Measurements from ENCODE around the gene RFTN1. TPM values are rescaled to one million over a fixed set of nuclear protein-coding genes. Genes with fewer than 3 reads are reported as not detected.
A peak's percentile ranks its signal among the peaks of the same experiment; 100 is the strongest.

The RFTN1 gene
- total RNA-seq, 1 donor from 2014 or later: 25.0 TPM

DNA sequence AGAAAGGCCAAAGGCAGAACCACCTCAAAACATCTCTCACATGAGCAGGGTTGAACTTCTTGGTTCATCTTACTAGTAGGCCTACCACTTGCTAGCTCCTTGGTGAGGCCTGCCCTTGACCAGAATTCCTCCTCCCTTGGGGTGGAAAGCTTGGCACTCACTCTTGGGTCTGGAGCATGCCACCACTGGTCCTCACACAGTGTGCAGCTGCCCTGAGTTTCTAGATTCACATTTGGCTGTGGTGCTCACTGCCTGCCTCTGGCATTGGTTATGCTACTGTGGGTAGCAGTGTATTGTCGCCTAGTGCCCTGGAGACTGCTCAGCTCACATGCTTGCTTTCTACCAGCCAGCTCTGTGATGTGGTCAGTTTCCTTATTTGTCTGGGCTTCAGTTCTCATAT, 224.8 kb downstream of the RFTN1 start:
- DNase-seq (peak; percentile 55), ATAC-seq (peak; percentile 92)
- intact Hi-C loops (cut with micrococcal nuclease): no loop called here

DNA sequence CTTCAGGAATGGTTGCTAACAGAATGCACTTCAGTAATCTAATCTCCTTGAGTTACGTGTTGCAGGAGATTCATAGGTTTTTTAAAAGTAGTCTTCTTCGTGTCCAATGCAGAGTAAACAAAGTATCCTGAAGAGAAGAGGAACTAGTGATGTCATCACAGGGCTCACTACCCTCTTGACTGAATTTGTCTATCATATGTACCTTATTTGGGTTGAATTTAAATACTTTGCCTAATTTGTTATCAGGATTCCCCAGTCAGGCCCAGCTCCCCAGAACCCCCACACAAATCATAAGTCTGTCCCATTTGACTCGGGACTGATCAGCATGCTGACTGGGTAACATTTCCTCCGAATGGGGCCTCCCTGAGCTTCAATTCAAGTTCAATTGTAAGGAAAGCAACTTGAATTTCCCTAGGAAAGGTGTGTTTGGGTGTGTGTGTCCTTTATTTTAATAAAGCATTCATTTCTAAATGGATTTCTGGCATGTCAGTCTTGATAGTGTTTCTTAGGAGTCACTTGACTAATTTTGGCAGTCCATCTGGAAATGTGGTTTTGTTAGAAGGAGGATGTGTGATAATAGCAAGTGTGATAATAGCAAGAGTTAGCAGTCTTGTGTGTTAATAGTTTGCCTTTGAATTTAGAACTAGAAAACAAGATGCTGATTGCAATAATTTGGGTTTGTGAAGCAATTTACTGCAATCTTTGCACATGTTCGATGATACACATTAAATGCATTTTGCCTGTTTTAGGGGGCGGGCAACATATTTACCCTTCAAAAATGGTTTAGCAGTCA, 226.6 kb downstream of the RFTN1 start:
- no peak for ATAC-seq
- intact Hi-C loops (cut with micrococcal nuclease): no loop called here
- DNase-seq: no peak

DNA sequence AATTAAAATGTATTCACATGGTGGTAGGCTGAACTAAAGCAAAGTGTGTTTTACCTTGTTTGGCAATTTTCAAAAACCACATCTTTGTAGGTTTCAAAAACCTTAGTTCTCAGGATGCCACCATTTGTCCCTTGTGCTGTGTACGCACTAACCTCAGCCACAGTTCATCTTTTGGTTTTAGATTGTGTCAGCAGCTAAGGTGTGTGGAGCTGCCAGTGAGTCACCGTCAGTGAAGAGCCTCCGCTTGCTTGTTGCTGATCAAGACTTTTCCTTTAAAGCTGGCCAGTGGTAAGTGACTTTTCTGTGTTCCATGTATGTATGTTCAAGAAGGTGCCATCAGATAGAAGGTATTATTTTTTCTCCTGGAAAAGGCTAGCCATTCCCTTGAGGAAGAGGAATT, 227.3 kb downstream of the RFTN1 start:
- intact Hi-C loops (cut with micrococcal nuclease): no loop called here
- no peak for DNase-seq
- no peak for ATAC-seq

DNA sequence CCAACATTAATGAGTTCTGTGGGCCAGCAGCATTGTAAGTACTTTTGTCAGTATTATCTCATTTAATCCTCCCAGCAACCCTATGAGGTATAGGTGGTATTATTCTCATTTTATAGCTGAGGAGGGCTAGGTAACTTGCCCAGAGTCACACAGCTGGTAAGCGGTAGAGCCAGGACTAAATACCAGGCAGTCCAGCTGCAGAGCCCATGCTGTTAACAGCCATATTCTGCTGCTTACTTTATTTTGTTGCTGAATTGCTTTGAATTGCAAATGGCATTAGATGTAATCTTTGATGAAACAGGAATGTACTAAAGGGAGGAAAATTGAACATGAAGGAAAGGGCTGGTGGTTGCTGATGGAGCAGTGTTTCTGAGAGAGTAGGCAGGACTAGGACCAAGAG, 228.9 kb downstream of the RFTN1 start:
- intact Hi-C loops (cut with micrococcal nuclease): no loop called here
- ATAC-seq (no peak), DNase-seq (no peak)

DNA sequence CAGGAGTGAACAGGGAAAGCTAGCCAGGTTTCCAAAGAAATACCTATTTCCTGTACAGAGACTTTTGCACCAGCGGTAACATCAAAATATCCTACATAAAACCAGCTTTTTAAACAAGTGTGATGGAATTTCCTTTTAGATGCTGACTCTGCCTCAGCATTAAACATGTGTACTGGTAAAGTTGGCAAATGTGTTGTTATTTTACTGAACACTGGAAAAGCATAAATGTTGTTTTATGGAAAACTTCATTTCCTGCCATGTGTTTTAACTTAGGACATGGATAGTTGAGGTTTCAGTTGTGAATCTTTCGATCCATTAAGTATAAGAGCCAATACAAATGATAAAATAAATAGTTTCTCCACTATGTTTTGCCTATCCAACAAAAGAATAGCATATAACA, 232.8 kb downstream of the RFTN1 start:
- ATAC-seq (no peak), DNase-seq (no peak)
- intact Hi-C loops (cut with micrococcal nuclease): no loop called here

DNA sequence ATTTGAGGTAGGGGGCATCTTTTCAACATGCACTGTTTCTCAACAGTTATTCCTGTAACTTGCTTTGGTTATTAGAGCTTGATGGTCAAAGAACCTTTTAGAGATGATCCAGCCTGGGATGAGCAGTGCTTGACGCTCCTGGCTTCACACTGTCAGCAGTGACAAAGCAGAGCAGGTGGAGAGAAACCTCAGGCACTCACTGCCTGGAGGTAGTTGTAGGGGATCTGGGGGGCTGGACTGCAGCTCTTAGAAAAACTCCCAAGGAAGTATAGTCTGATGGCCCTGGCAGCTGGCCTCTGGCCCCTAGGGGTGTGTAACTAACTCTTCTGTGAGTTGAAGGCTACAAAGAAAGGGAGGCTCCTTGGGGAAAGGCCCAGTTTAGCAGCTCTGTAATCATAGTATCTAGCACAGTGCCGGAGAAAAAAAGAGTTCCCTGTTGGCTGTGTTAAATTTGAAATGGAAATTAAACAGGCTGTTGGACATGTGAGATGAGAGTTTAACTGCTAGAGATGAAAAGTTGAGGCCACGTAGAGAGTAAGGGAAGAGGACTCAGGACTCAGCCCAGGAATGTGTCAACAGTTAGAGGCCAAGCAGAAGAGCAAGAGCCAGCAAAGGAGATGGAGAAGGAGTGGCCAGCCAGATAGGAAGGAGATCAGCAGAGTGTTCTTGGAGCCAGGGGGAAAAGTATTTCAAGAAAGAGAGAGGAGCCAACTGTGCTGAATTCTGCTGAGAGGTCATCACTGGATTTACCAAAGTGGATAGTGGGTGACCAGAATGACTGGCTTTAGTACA, 234.3 kb downstream of the RFTN1 start:
- DNase-seq (no peak), ATAC-seq (peak; percentile 15)
- intact Hi-C loops (cut with micrococcal nuclease): no loop called here

DNA sequence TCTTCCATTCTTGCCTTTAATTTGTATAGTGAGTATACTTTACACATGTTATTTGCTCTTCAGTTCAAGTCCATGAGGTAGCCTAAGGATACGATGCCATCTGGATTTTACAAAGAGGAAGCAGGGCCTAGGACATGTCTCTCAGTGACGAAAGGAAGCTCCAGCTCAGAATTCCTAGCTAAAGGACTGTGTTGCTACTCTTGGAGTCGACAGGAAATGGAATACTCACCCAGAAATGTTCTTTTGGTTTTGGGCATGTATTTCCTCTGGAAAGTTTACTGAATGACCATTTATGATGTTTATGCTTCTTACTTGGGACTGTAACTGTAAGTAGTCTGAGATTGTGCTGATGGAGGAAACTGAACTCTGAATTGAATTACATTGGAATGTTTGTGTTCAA, 236.0 kb downstream of the RFTN1 start:
- no peak for DNase-seq
- intact Hi-C loops (cut with micrococcal nuclease): no loop called here
- peak; percentile 40 for ATAC-seq

DNA sequence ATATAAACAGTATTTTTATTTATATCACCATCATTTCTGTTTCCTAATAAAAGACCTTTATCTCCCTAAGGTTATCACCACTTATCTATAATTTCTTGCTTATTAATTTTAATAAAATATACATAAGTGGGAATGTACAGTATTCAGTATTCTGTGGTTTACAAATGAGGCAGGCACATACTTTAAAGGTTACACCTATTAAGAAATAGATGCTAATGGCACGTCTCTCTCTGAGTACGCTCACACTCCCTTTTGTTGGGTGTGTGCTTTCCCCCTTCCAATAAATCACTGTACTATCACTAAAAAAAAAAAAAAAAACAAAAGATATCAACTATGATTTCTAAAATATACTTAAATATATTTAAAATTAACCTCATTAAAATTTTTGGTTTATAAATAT, 239.6 kb downstream of the RFTN1 start:
- no peak for DNase-seq
- intact Hi-C loops (cut with micrococcal nuclease): no loop called here
- ATAC-seq: no peak

DNA sequence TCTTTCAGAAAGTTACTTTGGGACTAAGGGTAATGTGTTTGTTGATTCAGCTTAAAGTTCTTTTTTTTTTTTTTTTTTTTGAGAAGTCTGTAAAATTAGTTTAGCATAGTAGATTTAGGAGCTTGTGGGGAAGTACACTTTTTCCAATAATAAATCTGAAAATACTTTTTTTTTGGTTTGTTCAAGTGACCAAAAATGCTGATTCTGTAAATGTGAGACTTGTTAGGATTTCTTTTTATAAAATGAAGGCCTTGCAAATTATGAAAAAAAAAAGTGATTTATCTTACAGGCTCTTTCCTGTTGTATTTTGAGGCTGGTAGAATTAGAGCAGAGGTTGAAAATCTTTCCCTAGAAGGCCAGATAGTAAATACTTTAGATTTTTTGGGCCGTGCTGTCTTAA, 240.9 kb downstream of the RFTN1 start:
- no peak for ATAC-seq
- intact Hi-C loops (cut with micrococcal nuclease): no loop called here

DNA sequence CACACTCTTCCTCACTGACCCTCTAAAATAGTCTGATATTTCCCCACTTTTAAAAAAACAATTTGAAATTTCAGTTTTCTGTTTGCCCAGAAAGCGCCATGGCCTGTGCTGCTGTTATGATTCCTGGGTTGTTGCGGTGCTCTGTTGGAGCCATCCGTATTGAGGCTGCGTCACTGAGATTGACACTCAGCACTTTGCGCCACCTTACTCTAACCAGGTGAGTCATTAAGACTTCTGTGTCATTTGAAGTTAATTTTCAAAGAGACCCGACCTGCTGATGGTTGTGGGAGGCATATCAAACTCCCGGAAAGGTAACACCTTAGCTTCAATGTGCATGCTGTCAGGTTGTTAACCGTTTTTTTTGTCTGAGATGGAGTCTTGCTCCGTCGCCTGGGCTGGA, 242.6 kb downstream of the RFTN1 start:
- intact Hi-C loops (cut with micrococcal nuclease): no loop called here
- ATAC-seq (no peak), DNase-seq (no peak)

More for the DNA sequence above, 240.9 kb downstream of the RFTN1 start:
- DNase-seq: no peak

DNA sequence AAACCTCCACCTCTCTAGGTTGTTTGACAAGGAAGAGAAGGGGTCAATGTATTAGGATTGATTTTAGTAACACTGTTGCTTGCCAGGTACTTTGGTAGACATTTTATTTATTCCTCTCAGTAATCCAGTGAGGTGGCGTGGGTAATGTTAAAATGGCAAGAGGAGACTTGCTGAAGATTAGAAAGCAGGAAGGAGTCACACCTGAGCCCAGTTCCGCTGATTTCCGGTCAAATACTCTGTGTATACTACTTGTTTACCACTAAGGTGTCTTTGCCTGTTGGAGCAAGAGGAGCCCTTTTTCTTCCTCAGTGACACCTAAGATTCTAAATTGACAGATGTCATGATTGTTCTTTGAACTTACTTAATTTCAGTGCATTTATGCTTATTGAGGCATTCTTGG, 246.8 kb downstream of the RFTN1 start:
- intact Hi-C loops (cut with micrococcal nuclease): no loop called here
- DNase-seq (no peak), ATAC-seq (no peak)

Other genes with a start within 250 kb of the RFTN1 start
- gene DPH3, start 248.8 kb downstream of the RFTN1 start, total RNA-seq: 18.2 TPM
- 15.4 TPM for gene OXNAD1, start 248.5 kb downstream of the RFTN1 start, total RNA-seq
- gene DAZL, start 91.7 kb upstream of the RFTN1 start, total RNA-seq: not detected

Measured in left ventricle myocardium superior (tissue), 1 donor.